Sigmoid colon (tissue), 4 donors: ENCODE results near the gene RALA.

Source experiments
- CTCF ChIP-seq, 4 experiments: fragments of 450-650 bp in 3 of 4; fragments of 200-600 bp in 1 of 4; IDR thresholded peaks; one replicate each; pipeline ENCODE4 v1.5.1; 2016 to 2019; ENCODE audit warnings: antibody characterized with exemption in 4 of 4, mild to moderate bottlenecking in 3 of 4, moderate library complexity in 2 of 4
- POLR2A ChIP-seq, 2 donors: fragments of 450-650 bp; IDR thresholded peaks; one replicate each; pipeline ENCODE4 v1.6.1; 2016; ENCODE audit warnings: antibody characterized with exemption in 2 of 2, mild to moderate bottlenecking in 2 of 2, moderate library complexity in 2 of 2
- POLR2AphosphoS5 ChIP-seq, 4 donors: sonication (generic); formaldehyde crosslinking; IDR thresholded peaks; one replicate each; pipeline ENCODE4 v1.6.1; 2017; ENCODE audit warnings: antibody characterized with exemption in 4 of 4

- no peak for TF ChIP-seq CTCF (IDR thresholded peaks at IDR 0.05)
- no peak for TF ChIP-seq POLR2AphosphoS5 (IDR thresholded peaks at IDR 0.05)
- TF ChIP-seq POLR2A (IDR thresholded peaks at IDR 0.05) = no peak
Measured at GRCh38 chr7:39666562-39666961, 43.2 kb downstream of the RALA start.
